ENCODE results near the gene ESF1.
"Not testable (repeated sequence)": the region's sequence is repeated elsewhere in the genome, so short reads cannot be mapped to it uniquely, and the experiment has no call there.

ESF1 gene

GRCh38 chr20:13738187-13738586, 46.5 kb downstream of the ESF1 start:
- DNase-seq, result not testable (repeated sequence)

- peak; percentile 40 for DNase-seq
Measured at GRCh38 chr20:13736436-13737191, 48.1 kb downstream of the ESF1 start.

DNA sequence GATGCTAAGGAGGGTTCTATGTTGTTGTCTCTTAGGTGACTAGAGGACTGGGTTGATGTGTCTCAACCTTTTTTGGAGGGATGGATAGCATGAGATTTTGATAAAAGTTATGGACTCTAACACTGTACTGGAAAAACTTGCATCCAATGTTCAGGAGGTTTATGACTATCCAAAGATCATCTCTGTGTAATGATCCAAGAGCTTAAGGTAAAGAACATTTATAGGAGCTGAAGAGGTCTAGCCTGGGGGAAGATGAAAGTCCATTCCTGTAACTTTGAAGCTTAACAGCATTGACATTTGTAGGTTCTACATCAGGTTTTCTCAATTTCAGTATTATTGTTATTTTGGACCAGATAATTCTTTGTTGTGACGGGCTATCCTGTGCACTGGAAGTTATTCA, 48.9 kb downstream of the ESF1 start:
- no peak for DNase-seq

- no peak for DNase-seq
Measured at GRCh38 chr20:13723011-13723410, 61.7 kb downstream of the ESF1 start.

- no peak for DNase-seq
Measured at GRCh38 chr20:13718171-13718570, 66.5 kb downstream of the ESF1 start.

GRCh38 chr20:13717631-13718044, 67.1 kb downstream of the ESF1 start:
- no peak for DNase-seq

DNA sequence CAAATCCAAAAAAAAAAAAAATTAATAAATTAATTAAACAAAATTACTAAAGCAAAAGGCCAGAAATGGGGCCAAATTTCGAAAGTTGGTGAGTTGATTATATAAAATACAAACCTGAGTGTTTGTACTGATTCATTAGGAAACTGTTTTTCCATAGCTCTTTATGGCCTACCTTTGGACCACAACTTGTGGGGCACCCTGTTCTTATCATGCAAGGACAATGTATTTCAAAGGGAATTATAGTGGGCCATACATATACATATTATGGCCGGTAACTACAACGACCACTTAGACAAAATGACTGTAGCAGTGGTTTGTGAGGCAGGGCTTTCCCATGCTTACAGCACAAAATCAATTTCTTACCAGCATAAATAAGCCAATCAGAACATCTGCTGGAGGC, 69.5 kb downstream of the ESF1 start:
- DNase-seq, result no peak

DNA sequence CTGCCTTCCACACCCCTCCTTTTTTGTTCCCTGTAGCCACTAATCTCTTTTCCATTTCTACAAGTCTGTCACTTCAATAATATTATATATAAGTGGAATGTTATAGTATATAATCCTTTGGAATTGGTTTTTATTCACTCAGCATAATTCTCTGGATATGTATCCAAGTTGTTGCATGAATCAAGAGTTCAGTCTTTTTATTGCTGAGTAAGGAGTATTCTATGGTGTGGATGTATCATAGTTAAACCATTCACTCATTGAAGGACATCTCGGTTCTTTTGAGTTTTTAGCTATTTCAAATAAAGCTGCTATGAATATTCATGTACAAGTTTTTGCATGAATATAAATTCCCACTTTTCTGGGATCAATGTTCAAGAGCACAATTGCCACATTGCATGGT, 76.5 kb downstream of the ESF1 start:
- DNase-seq, result no peak

- DNase-seq, result no peak
Measured at GRCh38 chr20:13703265-13703664, 81.5 kb downstream of the ESF1 start.

- DNase-seq, result no peak
Measured at GRCh38 chr20:13701486-13701885, 83.2 kb downstream of the ESF1 start.

- no peak for DNase-seq
Measured at GRCh38 chr20:13700761-13701160, 84.0 kb downstream of the ESF1 start.

- DNase-seq, result no peak
Measured at GRCh38 chr20:13694420-13695150, 90.1 kb downstream of the ESF1 start.

DNA sequence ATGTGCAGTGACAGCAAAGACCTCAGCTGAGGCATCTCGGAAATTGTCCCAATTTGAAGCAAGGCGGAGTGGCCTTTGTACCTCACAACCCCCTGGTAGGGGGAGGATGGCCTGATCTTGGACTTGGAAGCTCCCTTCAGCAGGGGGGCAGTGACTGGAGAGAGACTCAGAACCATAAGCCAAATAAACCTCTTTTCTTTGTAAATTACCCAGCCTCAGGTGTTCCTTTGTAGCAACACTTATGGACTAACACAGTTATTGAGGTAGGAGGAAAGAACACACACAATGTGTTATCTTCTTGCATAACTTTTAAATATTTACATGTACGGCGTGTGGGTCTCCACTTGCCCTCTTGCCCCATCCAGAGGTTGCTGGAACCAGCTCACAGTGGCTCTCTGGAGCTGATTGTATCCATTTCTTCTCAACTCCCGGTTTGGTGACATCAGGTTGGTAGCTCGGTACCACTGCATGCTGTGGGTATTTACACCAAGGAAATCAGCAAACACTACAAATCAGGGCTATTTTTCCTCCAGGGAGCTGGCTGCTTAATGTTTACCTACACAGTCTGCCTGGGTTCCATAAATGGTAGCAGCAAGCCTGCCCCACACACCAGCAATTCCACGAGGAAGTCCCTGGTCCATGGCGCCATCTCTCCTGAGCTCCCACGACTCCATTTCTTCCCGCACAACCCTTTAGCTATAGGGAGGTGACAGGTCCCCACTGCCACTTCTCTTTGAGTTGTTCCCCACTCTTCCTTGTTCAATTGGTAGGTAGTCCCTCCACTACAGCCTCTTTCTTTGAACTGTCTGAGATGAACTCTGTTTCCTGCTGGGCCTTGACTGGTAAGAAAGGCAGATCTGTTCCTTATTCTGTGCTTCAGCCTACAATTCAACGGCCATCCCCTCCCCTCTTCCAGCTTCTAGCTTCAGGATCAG, 91.7 kb downstream of the ESF1 start:
- no peak for DNase-seq

- no peak for DNase-seq
Measured at GRCh38 chr20:13690943-13691342, 93.8 kb downstream of the ESF1 start.

DNA sequence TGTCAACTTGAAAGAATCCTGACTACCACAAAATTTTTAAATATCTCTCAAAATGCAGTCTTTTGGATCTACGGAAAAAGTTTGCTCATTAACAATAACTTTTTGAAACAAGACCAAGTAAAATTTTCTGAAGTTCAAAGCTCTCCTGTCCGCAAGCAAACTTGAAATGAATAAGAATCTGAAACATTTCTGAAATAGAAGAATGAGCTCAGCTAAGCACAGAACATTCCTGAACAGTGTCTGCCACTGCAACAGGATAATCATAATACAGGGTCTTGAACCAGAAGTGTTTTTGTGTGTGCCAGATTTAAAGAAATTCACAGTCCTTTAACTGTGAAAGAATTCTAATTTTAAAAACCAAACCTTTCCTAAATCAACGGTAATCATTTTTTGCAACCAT, 96.9 kb downstream of the ESF1 start:
- DNase-seq, result no peak

DNA sequence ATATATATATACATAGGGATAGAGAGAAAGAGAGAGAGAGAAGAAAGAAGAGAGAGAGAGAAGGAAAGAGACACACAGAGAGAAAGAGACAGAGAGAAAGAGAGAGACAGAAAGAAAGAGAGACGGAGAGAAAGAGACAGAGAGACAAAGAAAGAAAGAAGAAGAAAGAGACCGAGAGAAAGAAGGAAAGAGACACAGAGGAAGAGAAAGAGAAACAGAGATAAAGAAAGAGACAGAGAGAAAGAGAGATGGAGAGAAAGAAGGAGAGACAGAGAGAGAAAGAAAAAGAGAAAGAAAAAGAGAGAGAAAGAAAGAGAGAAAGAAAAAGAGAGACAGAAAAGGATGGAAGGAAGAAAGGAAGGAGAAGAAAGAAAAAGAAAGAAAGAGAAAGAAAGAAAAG, 99.1 kb downstream of the ESF1 start:
- no peak for DNase-seq

GRCh38 chr20:13684566-13685222, 100.0 kb downstream of the ESF1 start:
- DNase-seq, result no peak

- DNase-seq, result no peak
Measured at GRCh38 chr20:13683833-13684232, 100.9 kb downstream of the ESF1 start.

DNA sequence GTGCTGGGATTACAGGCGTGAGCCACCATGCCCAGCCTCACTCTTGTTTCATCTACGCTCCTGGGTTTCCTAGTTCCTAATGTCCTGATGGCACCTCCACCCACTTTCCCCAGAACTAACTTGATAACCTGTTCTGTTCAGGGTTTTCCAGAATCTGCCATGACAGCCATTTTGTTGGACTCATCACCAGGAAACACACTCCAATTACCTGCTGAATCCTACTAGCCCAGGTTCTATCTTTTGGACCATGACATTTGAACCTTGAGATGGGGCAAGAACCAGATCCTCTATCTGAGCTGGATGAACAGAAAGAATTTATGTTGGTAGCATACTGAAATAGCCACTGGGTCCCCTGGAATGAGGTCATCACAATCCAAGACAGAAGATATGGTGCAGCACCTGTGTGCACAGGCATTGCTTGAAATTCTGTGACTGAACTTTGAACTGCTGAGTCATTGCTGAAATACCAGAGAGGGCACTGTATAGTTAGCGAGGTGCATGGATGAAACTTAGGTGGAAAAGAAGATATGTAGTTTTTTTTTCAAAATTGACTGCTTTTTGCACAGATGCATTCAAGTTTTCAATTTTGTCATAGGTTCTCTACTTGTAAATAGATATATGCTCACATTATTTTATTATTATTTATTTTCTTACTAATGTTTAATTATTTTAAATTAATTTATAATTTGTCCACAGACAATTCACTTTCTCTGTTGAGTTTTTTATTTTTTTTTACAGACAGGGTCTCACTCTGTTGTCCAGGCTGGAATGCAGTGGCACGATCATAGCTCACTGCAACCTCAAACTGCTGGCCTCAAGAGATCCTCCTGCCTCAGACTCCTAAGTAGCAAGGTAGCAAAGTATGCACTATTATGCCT, 103.2 kb downstream of the ESF1 start:
- no peak for DNase-seq

DNA sequence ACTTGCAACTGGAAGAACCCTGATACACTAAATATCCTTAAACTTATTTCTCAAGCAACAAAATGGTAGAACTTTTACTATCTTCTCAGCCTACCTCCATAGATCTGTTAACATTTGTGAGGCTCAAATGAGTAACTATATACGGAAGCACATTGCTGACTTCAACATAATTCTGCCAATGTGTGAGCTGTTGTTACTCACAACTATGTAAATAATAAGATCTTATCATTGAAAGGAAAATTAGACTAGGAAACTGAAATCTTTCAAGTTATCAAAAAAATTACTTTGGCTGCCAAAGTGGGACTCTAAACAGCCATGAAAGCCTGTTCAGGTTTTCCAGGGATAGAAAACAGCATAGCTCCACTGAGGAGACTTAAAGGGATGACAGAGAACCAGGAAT, 105.8 kb downstream of the ESF1 start:
- no peak for DNase-seq

- DNase-seq, result no peak
Measured at GRCh38 chr20:13677241-13677640, 107.5 kb downstream of the ESF1 start.

DNA sequence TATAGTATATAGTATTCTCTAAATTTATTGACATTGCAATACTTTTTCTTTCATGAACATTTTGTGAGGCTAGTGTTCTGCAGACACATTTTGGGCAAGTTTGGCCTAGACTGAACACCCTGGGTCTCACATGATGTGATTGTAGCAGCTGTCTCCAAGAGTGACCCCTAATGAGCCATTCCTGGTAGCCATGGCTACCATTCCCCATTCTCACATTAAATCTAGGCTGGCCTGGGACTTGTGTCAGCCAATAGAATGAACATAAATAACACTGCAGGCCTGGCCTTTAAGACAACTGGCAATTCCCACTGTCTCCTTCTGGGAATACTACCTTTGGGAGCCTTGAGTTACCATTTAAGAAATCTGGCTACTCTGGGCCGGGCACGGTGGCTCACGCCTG, 108.0 kb downstream of the ESF1 start:
- DNase-seq, result no peak

Data from fibroblast of skin of right quadriceps (primary cell).